GM19035 (cell line): ENCODE data around the gene CLIC4.
"Not testable (repeated sequence)": the region's sequence is repeated elsewhere in the genome, so short reads cannot be mapped to it uniquely, and the experiment has no call there.

Experiments
- ATAC-seq: cut with Tn5 transposase; IDR thresholded peaks from one replicate; pipeline ENCODE4 v1.9.1; 2021; ENCODE audit not compliant: unreplicated experiment

CLIC4 gene

DNA sequence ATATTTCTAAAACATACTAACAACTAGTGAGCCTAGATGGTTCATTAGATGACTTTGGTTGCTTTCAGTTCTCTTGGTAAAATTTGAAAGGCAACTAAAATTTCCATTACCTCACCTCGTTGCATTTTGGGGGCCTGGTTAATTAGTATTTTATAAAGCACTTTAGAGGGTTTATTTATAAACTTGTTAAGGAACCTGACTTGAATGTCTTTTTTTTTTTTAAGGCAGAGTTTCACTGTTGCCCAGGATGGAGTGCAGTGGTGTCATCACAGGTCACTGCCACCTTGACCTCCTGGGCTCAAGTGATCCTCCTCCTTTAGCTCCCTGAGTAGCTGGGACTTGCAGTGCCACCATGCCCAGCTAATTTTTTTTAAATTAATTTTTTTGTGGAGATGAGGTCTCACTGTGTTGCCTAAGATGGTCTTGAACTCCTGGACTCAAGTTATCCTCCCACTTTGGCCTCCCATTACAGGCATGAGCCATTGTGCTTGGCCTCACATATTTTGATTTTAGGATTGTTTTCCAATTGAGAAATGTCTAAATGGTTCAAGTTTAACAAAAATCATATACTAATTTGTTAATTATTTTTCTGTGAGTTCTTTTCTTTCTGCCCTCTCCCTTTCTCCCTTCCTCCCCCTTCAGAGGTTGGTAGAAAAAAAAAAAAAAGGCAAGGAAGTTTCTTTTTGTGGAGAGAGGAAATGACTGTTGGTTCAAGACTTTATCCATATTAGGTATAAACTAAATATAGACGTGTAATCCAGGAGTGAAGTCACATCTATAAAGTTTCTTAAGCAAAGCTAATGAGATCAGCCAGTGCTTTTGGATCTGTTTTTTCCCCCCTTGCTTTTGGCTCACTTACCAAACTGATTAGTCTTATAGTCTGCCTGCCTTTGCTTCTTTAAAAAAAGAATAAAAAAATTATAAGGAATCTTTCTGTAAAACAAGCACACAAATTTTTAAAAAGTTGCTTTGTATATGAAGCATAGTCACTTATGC lies 24.7 kb downstream of the CLIC4 start:
- ATAC-seq = no peak

DNA sequence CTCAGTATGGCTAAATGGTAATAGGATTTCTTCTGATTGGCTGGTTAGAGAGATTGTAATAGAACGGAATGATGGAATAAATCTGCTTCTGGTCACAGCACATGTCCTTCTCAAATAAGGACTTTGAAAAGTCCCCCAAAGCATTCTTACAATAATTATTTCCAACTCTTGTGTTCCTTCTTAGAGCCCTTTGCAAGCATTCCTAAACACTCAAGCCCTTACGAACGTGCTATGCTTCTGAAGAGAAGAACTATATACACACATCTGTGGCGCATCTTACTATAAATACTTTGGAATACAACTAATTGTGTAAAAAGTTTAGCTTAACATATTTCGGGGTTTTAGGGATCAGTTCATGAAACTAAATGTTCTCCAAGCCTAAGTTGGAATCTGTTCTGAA lies 25.6 kb downstream of the CLIC4 start:
- ATAC-seq = no peak

DNA sequence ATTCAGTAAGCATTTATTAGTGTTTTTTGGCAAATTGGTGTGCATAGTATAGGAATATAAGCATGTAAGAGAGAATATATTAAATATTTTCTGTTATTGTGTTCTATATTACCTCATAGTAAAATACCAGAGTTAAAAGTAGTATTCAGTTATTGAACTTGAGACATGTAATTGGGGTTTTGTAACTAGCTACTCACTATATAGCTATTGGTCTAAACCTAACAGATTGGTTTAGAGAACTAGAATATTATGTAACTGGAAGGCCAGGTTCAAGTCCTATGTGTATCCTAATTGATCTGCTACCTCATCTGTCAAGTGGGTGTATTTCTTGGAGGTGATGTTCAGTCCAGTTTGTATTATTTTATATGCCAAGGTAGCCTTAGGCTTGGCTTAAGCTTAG lies 26.3 kb downstream of the CLIC4 start:
- no peak for ATAC-seq

DNA sequence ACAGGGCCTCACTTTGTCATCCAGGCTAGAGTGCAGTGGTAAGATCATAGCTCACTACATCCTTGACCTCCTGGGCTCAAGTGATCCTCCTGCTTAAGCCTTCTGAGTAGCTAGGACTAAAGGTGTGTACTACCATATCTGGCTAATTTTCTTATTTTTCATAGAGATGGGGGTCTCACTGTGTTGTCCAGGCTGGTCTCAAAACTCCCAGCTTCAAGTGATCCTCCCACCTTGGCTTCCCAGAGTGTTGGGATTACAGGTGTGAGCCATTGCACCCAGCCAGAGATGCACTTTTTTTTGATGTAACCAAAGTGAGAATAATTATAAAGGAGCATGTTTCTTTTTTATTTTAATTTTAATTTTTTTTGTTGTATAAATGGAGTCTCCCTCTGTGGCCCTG lies 28.4 kb downstream of the CLIC4 start:
- no peak for ATAC-seq

DNA sequence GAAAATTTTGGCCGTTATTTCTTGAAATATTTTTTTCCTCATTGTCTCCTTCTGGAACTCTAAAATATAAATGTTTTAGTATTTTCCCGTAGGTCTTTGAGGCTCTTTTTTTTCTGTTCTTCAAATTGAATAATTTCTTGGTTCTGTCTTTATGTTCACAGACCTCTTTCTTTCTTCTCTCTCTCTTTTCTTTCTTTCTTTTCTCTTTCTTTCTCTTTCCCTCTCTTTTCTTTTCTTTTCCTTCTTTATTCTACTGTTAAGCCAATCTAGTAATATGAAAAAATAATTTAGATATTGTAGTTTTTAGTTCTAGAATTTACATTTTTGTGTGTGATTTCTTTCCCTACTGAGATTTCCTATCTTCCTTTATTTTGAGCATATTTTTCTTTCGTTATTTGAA lies 30.1 kb downstream of the CLIC4 start:
- ATAC-seq = no peak

DNA sequence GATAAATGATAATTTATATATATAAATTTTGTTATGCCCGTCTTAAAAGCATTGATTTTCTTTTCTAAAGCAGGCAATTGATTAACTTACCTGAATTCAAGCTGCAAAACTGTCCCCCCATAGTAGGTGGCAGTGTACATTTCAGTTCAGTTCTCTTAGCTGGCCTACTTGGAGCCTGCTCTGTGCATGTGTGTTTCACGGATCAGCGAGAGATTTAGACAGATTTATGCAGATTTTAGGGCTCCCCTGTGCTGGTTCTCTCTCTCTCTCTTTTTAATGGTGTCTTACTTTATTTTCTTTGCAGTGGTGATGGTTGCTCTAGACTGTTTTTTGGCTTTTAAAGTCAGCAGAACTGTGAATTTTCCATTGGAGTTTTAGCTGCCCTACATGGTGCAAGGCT lies 30.7 kb downstream of the CLIC4 start:
- ATAC-seq = no peak

DNA sequence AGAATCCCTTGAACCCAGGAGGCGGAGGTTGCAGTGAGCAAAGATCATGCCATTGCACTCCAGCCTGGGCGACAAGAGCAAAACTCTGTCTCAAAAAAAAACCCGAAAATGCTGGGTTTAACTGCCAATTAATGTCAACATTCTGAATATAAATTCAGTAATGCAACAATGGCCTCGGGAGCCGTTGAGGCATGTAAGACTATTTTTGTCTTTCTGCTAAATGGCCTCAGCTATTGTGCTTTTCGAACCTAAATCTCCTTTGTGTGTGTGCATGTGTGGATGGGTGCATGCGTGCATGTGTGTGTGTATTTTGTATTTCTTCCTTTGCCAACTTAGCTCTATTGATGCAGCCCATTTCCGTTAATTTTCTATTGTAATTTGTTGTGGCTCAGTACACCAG lies 31.6 kb downstream of the CLIC4 start:
- no peak for ATAC-seq

DNA sequence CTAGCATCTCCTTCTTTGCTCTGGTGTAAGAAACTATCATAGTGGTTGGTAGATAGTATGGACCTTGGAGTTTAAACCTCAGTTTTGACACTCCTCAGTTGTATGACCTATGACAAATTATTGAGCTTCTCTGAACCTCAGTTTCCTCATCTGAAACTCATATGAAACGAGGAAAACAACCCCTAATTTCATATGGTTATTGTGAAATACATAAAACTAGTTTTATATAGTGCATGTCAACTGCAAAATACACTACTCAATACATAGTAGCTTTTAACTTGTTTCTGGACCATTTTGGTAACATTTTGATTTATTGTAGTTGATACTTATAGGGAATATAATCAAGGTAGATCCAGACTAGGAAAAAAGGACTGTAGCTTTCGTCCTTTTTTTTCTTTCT lies 32.9 kb downstream of the CLIC4 start:
- no peak for ATAC-seq

DNA sequence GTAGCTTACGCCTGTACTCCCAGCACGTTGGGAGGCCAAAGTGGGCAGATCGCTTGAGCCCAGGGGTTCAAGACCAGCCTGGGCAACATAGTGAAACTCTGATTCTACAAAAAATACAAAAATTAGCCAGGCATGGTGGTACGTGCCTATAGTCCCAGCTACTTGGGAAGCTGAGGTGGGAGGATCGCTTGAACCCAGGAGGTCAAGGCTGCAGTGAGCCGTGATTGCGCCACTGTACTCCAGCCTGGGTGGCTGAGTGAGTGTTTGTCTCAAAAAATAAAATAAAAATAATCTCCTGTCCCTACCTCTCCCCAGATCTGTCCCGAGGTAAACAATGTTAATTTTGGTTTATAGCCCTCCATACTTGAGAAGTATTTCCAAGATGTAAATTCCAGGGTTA lies 34.0 kb downstream of the CLIC4 start:
- ATAC-seq = not testable (repeated sequence)

DNA sequence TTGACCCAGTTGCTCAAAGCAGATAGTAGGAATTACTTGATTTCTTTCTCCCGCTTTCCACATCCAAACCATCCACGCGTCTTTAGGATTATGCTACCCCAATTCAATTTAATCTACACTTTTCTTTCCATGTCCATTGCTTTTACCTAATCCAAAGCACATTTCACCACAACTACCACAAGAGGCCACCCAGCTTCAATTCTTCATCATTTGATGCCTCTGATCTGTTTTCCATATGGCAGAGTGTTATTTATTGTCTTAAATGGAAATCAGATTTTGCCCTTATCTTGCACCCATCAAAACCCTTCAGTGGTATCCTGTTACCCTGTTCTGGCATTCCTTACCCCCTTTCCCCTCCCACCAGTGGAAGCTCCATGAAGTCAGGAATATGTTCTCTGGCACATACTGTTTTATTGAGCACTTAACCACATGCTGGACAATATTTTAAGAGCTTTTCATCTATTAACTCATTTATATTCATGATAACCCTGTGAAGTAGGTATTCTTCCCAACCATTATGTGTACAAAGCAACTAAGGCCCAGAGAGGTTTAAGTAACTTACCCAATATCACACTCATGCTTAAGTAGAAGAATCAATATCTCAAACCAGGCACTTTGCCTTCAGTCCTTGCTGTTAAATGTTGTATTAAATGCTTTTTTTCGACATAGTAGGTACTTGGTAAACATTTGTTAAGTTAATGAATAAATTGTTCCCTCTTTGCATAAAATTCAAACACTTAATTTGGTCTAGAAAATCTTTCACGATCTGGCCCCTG lies 34.6 kb downstream of the CLIC4 start:
- no peak for ATAC-seq

DNA sequence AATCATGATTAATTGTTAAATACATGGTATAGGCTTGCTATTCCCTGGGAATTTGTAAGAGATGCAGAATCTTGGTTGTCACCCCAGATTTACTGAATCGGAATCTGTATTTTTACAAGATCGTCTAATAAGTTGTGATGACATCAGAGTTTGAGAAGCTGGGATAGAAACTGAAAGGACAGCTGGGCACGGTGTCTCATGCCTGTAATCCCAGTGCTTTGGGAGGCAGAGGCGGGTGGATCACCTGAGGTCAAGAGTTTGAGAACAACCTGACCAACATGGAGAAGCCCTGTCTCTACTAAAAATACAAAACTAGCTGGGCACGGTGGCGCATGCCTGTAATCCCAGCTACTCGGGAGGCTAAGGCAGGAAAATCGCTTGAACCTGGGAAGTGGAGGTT lies 35.4 kb downstream of the CLIC4 start:
- ATAC-seq = not testable (repeated sequence)

DNA sequence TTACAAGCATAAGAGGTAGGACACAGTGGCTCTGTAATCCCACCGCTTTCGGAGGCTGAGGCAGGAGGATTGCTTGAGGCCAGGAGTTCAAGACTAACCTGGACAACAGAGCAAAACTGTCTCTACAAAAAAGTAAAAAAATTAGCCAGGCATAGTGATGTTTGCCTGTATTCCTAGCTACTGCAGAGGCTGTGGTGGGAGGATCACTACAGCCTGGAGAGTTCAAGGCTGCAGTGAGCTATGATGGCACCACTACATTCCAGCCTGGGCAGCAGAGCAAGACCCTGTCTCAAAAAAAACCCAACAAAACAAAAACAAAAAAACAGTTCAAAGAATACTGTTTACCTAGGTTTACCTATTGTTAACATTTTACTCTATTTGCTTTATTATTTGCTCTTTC lies 37.4 kb downstream of the CLIC4 start:
- ATAC-seq = no peak

DNA sequence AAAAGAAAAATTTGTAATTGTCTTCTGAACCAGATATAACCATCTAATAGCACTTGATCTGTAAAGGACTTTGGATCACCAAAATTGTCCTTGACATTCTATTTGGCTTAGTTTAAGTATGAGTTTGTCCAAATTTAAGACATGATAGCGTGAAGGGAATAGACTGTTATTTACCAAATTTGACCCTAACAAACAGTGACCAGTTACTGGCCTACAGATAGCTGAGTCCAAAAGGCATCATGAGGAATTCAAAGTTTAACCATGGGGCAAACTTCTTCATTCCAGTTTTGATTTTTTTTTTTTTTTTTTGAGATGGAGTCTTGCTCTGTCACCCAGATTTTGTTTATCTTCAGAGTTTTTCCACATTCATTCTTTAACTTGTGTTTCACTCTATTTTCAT lies 38.5 kb downstream of the CLIC4 start:
- no peak for ATAC-seq

DNA sequence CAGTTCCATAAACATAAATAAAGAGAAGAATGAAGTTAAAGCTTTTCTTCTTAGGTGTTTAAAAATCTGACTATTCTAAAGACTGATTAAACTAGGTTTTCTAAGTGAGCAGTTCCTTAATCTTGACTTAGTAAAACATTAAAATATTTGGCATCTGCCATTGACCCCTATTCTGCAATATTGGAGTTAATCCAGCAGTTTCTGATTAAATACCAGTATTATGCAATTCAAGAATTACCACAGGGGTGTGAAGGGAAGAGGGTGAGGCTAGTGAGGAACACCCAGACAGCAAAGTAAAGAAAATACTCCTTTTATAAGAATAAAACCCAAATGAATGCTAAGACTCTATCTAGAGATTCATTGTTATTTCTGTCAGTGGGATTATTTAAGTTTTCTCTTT lies 40.9 kb downstream of the CLIC4 start:
- no peak for ATAC-seq

DNA sequence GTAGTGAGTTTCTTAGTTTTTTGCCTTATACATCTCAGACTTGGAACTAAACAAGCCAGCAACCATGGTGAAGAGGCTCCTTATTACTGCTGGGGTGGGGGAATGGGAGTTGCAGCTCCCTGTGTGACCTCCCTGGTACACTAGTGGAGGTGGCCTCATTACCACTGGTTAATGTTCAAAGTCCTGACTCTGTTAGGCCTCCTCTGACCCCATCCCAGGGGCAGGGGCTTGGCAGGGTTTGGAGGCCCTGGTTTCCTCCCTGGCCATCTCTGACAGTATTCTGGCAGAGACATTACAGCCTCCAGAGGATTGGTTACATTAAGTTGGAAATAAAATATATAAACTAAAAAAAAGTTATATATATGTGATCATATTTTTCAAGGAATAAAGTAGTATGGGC lies 45.2 kb downstream of the CLIC4 start:
- no peak for ATAC-seq

DNA sequence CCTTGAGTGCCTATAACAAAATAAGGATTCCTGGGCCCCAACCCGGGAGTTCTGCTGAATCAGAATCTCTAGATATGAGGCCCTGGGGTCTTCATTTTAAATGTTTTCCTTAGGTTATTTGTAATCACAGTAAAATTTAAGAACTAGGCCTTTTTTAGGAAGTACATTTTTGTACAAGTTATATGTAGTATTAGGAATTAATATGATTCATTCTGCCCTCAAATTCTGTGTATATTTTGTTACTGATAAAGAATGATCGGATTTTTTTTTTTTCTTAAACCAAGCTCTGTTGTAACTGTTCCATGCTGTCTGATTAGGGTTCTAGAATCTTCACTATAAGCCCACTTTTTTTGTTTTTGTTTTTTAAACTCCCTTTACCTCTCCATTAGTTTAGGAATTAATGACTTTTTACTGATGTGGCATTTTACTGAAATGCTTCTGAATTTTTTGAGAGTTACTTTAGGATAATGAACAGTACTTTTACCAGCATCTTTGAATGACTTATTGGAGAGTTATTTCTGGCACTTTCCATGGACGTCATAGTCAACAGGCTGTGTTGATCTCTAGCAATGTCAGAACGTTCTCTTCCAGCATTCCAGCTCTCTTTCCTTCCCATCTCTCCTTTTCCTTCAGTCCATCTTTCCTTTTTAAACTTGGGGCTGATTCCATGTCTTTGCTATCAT lies 48.3 kb downstream of the CLIC4 start:
- no peak for ATAC-seq

DNA sequence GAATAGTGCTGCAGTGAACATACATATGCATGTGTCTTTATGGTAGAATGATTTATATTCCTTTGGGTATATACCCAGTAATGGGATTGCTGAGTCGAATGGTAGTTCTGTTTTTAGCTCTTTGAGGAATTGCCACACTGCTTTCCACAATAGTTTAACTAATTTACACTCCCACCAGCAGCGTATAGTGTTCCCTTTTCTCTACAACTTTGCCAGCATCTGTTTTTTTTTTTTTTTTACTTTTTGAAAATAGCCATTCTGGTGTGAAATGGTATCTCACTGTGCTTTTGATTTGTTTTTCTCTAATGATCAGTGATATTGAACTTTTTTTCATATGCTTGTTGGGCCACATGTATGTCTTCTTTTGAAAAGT lies 48.9 kb downstream of the CLIC4 start:
- ATAC-seq = not testable (repeated sequence)

DNA sequence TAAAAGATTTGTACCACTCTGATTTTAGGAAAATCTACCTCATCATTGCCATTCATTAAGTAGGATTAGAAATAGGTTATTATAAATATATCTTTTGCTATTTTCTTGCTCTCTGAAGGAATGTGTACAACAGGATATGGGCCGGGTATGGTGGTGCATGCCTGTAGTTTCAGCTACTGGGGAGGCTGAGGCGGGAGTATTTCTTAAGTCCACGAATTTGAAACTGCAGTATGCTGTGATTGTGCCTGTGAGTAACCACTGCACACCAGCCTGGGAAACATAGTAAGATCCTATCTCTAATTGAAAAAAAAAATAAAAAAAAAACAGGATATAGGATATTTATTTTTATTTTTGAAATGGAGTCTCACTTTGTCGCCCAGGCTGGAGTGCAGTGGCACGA lies 50.0 kb downstream of the CLIC4 start:
- no peak for ATAC-seq

DNA sequence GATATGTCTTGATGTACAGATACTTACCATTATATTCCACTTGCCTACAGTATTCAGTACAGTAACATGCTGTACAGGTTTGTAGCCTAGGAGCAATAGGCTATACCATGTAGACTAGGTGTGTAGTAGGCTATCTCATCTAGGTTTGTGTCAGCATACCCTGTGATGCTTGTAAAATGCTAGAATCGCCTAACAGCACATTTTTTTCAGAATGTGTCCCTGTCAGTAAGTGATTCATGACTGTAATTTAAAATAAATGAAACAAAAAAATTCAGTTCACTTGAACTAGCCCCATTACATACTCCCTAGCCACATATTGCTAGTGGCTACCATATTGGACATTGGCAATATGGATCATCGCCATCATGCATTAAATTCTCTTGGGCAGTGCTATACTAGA lies 51.3 kb downstream of the CLIC4 start:
- ATAC-seq = no peak

DNA sequence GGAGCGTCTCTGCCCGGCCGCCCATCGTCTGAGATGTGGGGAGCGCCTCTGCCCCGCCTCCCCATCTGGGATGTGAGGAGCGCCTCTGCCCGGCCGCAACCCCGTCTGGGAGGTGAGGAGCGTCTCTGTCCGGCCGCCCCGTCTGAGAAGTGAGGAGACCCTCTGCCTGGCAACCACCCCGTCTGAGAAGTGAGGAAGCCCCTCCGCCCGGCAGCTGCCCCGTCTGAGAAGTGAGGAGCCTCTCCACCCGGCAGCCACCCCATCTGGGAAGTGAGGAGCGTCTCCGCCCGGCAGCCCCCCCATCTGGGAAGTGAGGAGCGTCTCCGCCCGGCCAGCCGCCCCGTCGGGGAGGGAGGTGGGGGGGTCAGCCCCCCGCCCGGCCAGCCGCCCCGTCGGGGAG lies 54.0 kb downstream of the CLIC4 start:
- not testable (repeated sequence) for ATAC-seq

DNA sequence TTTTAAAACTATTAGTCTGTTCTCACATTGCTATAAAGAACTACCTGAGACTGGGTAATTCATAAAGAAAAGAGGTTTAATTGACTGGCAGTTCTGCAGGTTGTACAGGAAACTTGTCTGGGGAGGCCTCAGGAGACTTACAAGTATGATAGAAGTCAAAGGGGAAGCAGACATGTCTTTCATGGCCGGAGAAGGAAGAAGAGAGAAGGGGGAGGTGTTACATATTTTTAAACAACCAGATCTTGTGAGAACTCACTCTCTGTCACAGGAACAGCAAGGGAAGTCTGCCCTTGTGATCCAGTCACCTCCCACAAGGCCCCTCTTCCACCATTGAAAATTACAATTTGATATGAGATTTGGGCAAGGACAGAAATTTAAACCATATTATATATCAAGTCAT lies 55.9 kb downstream of the CLIC4 start:
- ATAC-seq = no peak

DNA sequence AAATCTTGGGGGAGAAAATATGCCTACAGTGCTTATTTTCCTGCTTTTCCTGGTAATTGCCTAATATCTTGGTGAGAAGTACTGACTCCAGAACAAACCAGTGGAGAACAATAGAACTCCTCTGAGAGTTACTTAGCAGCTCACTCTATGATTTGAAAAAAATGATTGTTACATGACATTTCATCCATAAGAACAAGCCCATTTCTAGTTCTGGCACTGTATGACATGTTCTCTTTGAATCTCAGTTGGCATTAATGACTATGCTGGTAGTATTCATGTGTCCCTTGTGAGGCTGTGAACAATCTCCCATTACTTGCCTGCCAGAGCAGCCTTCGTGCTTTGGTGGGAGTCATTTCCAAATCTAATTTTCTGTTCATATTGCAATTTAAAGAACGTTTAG lies 58.0 kb downstream of the CLIC4 start:
- no peak for ATAC-seq
